ENCODE measurements around the gene TMEM200B.
"Not testable (repeated sequence)": the region's sequence is repeated elsewhere in the genome, so short reads cannot be mapped to it uniquely, and the experiment has no call there.

TMEM200B gene

GRCh38 chr1:29094954-29095353 lies 28.7 kb downstream of the TMEM200B start:
- no peaks in the 10 kb centered on the region for H3K9me3 ChIP-seq (replicated peaks; ENCODE audit: insufficient read depth, low read length)
- H4K20me1 ChIP-seq (ENCODE audit: insufficient read depth, low read length) = no peaks in the 10 kb centered on the region
- DNase-seq = no peak
- no peaks in the 10 kb centered on the region for H3F3A ChIP-seq (ENCODE audit: insufficient read depth, low read length)
- TF ChIP-seq CTCF (IDR thresholded peaks at IDR 0.05; ENCODE audit: low read length) (no peak), EZH2 (optimal IDR thresholded peaks at IDR 0.05; ENCODE audit: low read depth, low read length) (no peak)
- H3K4me1 ChIP-seq (ENCODE audit: low read length) = no peaks in the 10 kb centered on the region
- no peaks in the 10 kb centered on the region; the same call in 1 of the 2 replicates for H3K36me3 ChIP-seq (replicated peaks; ENCODE audit: insufficient read depth, low read length)
- no peak overlapping the region for H3K4me3 ChIP-seq (ENCODE audit: low read length)
- H3K27me3 ChIP-seq (replicated peaks; ENCODE audit: insufficient read depth, low read length) = no peaks in the 10 kb centered on the region
- no peak overlapping the region for H2AFZ ChIP-seq (ENCODE audit: low read length)
- H3K27ac ChIP-seq (ENCODE audit: low read length) = no peak overlapping the region
- H3K9ac ChIP-seq (ENCODE audit: low read length) = no peak overlapping the region
- no peaks in the 10 kb centered on the region for H3K9me2 ChIP-seq (replicated peaks; ENCODE audit: insufficient read depth, low read length)
- no peaks in the 10 kb centered on the region for H3K79me2 ChIP-seq (ENCODE audit: low read length)
- H3K4me2 ChIP-seq (ENCODE audit: low read depth, low read length) = no peak overlapping the region

GRCh38 chr1:29094433-29094832 lies 29.3 kb downstream of the TMEM200B start:
- no peaks in the 10 kb centered on the region; the same call in 1 of the 2 replicates for H3K36me3 ChIP-seq (replicated peaks; ENCODE audit: insufficient read depth, low read length)

GRCh38 chr1:29092704-29093103 lies 31.0 kb downstream of the TMEM200B start:
- DNase-seq; H2AFZ ChIP-seq (ENCODE audit: low read length); H3K4me1 ChIP-seq (ENCODE audit: low read length); H3K9ac ChIP-seq (ENCODE audit: low read length); H3K4me3 ChIP-seq (ENCODE audit: low read length); H3K4me2 ChIP-seq (ENCODE audit: low read depth, low read length); H3K9me2 ChIP-seq (replicated peaks; ENCODE audit: insufficient read depth, low read length); H3F3A ChIP-seq (ENCODE audit: insufficient read depth, low read length); H3K9me3 ChIP-seq (replicated peaks; ENCODE audit: insufficient read depth, low read length); H3K79me2 ChIP-seq (ENCODE audit: low read length); H3K36me3 ChIP-seq (replicated peaks; ENCODE audit: insufficient read depth, low read length); H4K20me1 ChIP-seq (ENCODE audit: insufficient read depth, low read length); H3K27me3 ChIP-seq (replicated peaks; ENCODE audit: insufficient read depth, low read length); H3K27ac ChIP-seq (ENCODE audit: low read length): not testable (repeated sequence)

More at GRCh38 chr1:29094433-29094832, 29.3 kb downstream of the TMEM200B start:
- H3K27me3 ChIP-seq (replicated peaks; ENCODE audit: insufficient read depth, low read length) = no peaks in the 10 kb centered on the region
- H3K27ac ChIP-seq (ENCODE audit: low read length) = no peak overlapping the region
- H3K79me2 ChIP-seq (ENCODE audit: low read length) = no peaks in the 10 kb centered on the region
- H3K4me2 ChIP-seq (ENCODE audit: low read depth, low read length) = no peak overlapping the region
- no peaks in the 10 kb centered on the region for H3K9me3 ChIP-seq (replicated peaks; ENCODE audit: insufficient read depth, low read length)
- no peak for DNase-seq
- H4K20me1 ChIP-seq (ENCODE audit: insufficient read depth, low read length) = no peaks in the 10 kb centered on the region
- TF ChIP-seq CTCF (IDR thresholded peaks at IDR 0.05; ENCODE audit: low read length) (no peak), EZH2 (optimal IDR thresholded peaks at IDR 0.05; ENCODE audit: low read depth, low read length) (no peak), EZH2phosphoT487 (IDR thresholded peaks at IDR 0.05; ENCODE audit: low read length) (no peak)
- H3K9ac ChIP-seq (ENCODE audit: low read length) = no peak overlapping the region
- no peaks in the 10 kb centered on the region for H3K4me1 ChIP-seq (ENCODE audit: low read length)
- H3F3A ChIP-seq (ENCODE audit: insufficient read depth, low read length) = no peaks in the 10 kb centered on the region
- H3K9me2 ChIP-seq (replicated peaks; ENCODE audit: insufficient read depth, low read length) = no peaks in the 10 kb centered on the region
- H2AFZ ChIP-seq (ENCODE audit: low read length) = no peak overlapping the region
- no peak overlapping the region for H3K4me3 ChIP-seq (ENCODE audit: low read length)

GRCh38 chr1:29090937-29091618 lies 32.6 kb downstream of the TMEM200B start:
- no peak for DNase-seq
- no peak overlapping the region for H3K4me2 ChIP-seq (ENCODE audit: low read depth, low read length)
- no peaks in the 10 kb centered on the region for H3F3A ChIP-seq (ENCODE audit: insufficient read depth, low read length)
- TF ChIP-seq EZH2 (optimal IDR thresholded peaks at IDR 0.05; ENCODE audit: low read depth, low read length) (no peak), EZH2phosphoT487 (IDR thresholded peaks at IDR 0.05; ENCODE audit: low read length) (no peak), CTCF (IDR thresholded peaks at IDR 0.05; ENCODE audit: low read length) (no peak)
- H3K79me2 ChIP-seq (ENCODE audit: low read length) = no peaks in the 10 kb centered on the region
- H3K9ac ChIP-seq (ENCODE audit: low read length) = no peak overlapping the region
- H3K36me3 ChIP-seq (replicated peaks; ENCODE audit: insufficient read depth, low read length) = no peaks in the 10 kb centered on the region
- no peaks in the 10 kb centered on the region for H3K27me3 ChIP-seq (replicated peaks; ENCODE audit: insufficient read depth, low read length)
- H3K4me3 ChIP-seq (ENCODE audit: low read length) = no peak overlapping the region
- H3K4me1 ChIP-seq (ENCODE audit: low read length) = no peaks in the 10 kb centered on the region
- no peaks in the 10 kb centered on the region for H3K9me3 ChIP-seq (replicated peaks; ENCODE audit: insufficient read depth, low read length)
- no peaks in the 10 kb centered on the region for H4K20me1 ChIP-seq (ENCODE audit: insufficient read depth, low read length)
- H2AFZ ChIP-seq (ENCODE audit: low read length) = no peak overlapping the region
- no peaks in the 10 kb centered on the region for H3K9me2 ChIP-seq (replicated peaks; ENCODE audit: insufficient read depth, low read length)
- H3K27ac ChIP-seq (ENCODE audit: low read length) = no peak overlapping the region
